H9 (cell line): ENCODE measurements around the gene TSPAN18. TPM values are rescaled to one million over a fixed set of nuclear protein-coding genes. Genes with fewer than 3 reads are reported as not detected.

Source experiments
- DNase-seq: peaks from one replicate; pipeline ENCODE4 v3.0.0-alpha.2; 2017
- H2AFZ ChIP-seq: one replicate; pipeline ENCODE4 v1.6.1; 2013; ENCODE audit warnings: mild to moderate bottlenecking, low read length, control low read depth, moderate library complexity
- H2AK5ac ChIP-seq: 2 replicates; pipeline ENCODE4 v1.6.1; 2013; ENCODE audit warnings: low read length, control low read depth, mixed read lengths; ENCODE audit not compliant: insufficient read length
- H2BK120ac ChIP-seq: one replicate; pipeline ENCODE4 v1.6.1; 2013; ENCODE audit warnings: low read depth, mild to moderate bottlenecking, low read length, control low read depth, inconsistent platforms; ENCODE audit not compliant: poor library complexity, severe bottlenecking
- H2BK12ac ChIP-seq: 2 replicates; pipeline ENCODE4 v1.6.1; 2013; ENCODE audit warnings: low read length, control low read depth, mixed read lengths, low read depth; ENCODE audit not compliant: insufficient read length
- H2BK15ac ChIP-seq: 2 replicates; pipeline ENCODE4 v1.6.1; 2013; ENCODE audit warnings: low read depth, low read length, control low read depth
- H2BK20ac ChIP-seq: one replicate; pipeline ENCODE4 v1.6.1; 2013; ENCODE audit warnings: low read depth, mild to moderate bottlenecking, low read length, control low read depth, inconsistent platforms; ENCODE audit not compliant: poor library complexity, severe bottlenecking
- H2BK5ac ChIP-seq: 2 replicates; pipeline ENCODE4 v1.6.1; 2013; ENCODE audit warnings: low read length, control low read depth, mixed read lengths; ENCODE audit not compliant: insufficient read length
- H3K14ac ChIP-seq: 2 replicates; pipeline ENCODE4 v1.6.1; 2013; ENCODE audit warnings: low read length, control low read depth; ENCODE audit not compliant: insufficient read depth
- H3K18ac ChIP-seq: 2 replicates; pipeline ENCODE4 v1.6.1; 2013; ENCODE audit warnings: low read depth, mild to moderate bottlenecking, mixed read lengths, low read length, control low read depth; ENCODE audit not compliant: insufficient read length
- H3K23ac ChIP-seq: 2 replicates; pipeline ENCODE4 v1.6.1; 2013; ENCODE audit warnings: low read length, control low read depth, mixed read lengths, low read depth; ENCODE audit not compliant: insufficient read length
- H3K23me2 ChIP-seq: 2 replicates; pipeline ENCODE4 v1.6.1; 2013; ENCODE audit warnings: low read depth, mild to moderate bottlenecking, mixed read lengths, low read length, control low read depth; ENCODE audit not compliant: insufficient read length, poor library complexity, severe bottlenecking
- H3K27ac ChIP-seq: 2 replicates; pipeline ENCODE4 v1.5.1; 2013; ENCODE audit warnings: low read length, control low read depth, mixed read lengths, low read depth; ENCODE audit not compliant: insufficient read length
- H3K27me3 ChIP-seq: 2 replicates; pipeline ENCODE4 v1.6.1; 2013; ENCODE audit warnings: low read length, control low read depth, inconsistent platforms; ENCODE audit not compliant: insufficient read depth
- H3K4ac ChIP-seq: 2 replicates; pipeline ENCODE4 v1.6.1; 2013; ENCODE audit warnings: low read depth, mild to moderate bottlenecking, control low read depth, inconsistent platforms, low read length, moderate library complexity
- H3K4me1 ChIP-seq: 2 replicates; pipeline ENCODE4 v1.6.1; 2013; ENCODE audit warnings: low read length, control low read depth, inconsistent platforms; ENCODE audit not compliant: insufficient read depth
- H3K4me2 ChIP-seq: 2 replicates; pipeline ENCODE4 v1.6.1; 2013; ENCODE audit warnings: low read length, control low read depth, mixed read lengths; ENCODE audit not compliant: insufficient read length, insufficient read depth
- H3K56ac ChIP-seq: 2 replicates; pipeline ENCODE4 v1.6.1; 2013; ENCODE audit warnings: low read depth, mild to moderate bottlenecking, mixed read lengths, low read length, control low read depth; ENCODE audit not compliant: insufficient read length
- H3K79me1 ChIP-seq: 2 replicates; pipeline ENCODE4 v1.6.1; 2013; ENCODE audit warnings: low read depth, mild to moderate bottlenecking, moderate library complexity, low read length, control low read depth, inconsistent platforms; ENCODE audit not compliant: insufficient read depth, poor library complexity, severe bottlenecking
- H3K79me2 ChIP-seq: 2 replicates; pipeline ENCODE4 v1.6.1; 2013; ENCODE audit warnings: low read length, control low read depth, inconsistent platforms; ENCODE audit not compliant: insufficient read depth
- H3K9ac ChIP-seq: 2 replicates; pipeline ENCODE4 v1.6.1; 2013; ENCODE audit warnings: low read length, control low read depth, mixed read lengths; ENCODE audit not compliant: insufficient read length; ENCODE audit errors: extremely low read depth
- H3K9me3 ChIP-seq: one replicate; pipeline ENCODE4 v1.6.1; 2013; ENCODE audit warnings: low read depth, low read length, inconsistent platforms; ENCODE audit not compliant: control insufficient read depth
- H3T11ph ChIP-seq: one replicate; pipeline ENCODE4 v1.6.1; 2013; ENCODE audit warnings: mild to moderate bottlenecking, low read length, control low read depth, inconsistent platforms
- H4K20me1 ChIP-seq: one replicate; pipeline ENCODE4 v1.6.1; 2013; ENCODE audit not compliant: control insufficient read depth, insufficient read length, insufficient read depth
- H4K5ac ChIP-seq: 2 replicates; pipeline ENCODE4 v1.6.1; 2013; ENCODE audit warnings: low read depth, mild to moderate bottlenecking, mixed read lengths, low read length, control low read depth; ENCODE audit not compliant: insufficient read length
- H4K8ac ChIP-seq: replicated peaks from 2 replicates; pipeline ENCODE4 v1.6.1; 2013; ENCODE audit warnings: low read length, control low read depth, mixed read lengths, low read depth; ENCODE audit not compliant: insufficient read length
- H4K91ac ChIP-seq: 2 replicates; pipeline ENCODE4 v1.6.1; 2013; ENCODE audit warnings: low read depth, mild to moderate bottlenecking, moderate library complexity, mixed read lengths, low read length, control low read depth; ENCODE audit not compliant: insufficient read length
- H3K27ac Mint-ChIP-seq, 3 experiments: 2 replicates in 2 of 3; 3 replicates in 1 of 3; pipeline ENCODE4 v1.8.0; 2020 to 2021; ENCODE audit warnings: mixed read lengths in 3 of 3, mild to moderate bottlenecking in 1 of 3, moderate library complexity in 1 of 3
- H3K27me3 Mint-ChIP-seq: 2 replicates; pipeline ENCODE4 v1.8.0; 2021; ENCODE audit warnings: low read depth, mild to moderate bottlenecking, moderate library complexity, mixed read lengths
- H3K36me3 Mint-ChIP-seq, 3 experiments: 2 replicates in 2 of 3; 3 replicates in 1 of 3; pipeline ENCODE4 v1.8.0; 2020 to 2021; ENCODE audit warnings: low read depth in 3 of 3, mixed read lengths in 3 of 3; ENCODE audit not compliant: insufficient read depth in 1 of 3
- H3K4me1 Mint-ChIP-seq, 2 experiments: 2 replicates each; pipeline ENCODE4 v1.8.0; 2020; ENCODE audit warnings: mixed read lengths in 2 of 2
- H3K4me3 Mint-ChIP-seq, 2 experiments: 2 replicates in 1 of 2; 3 replicates in 1 of 2; pipeline ENCODE4 v1.8.0; 2020 to 2021; ENCODE audit warnings: mild to moderate bottlenecking in 2 of 2, mixed read lengths in 2 of 2, moderate library complexity in 1 of 2
- H3K9me3 Mint-ChIP-seq, 2 experiments: 2 replicates in 1 of 2; 3 replicates in 1 of 2; pipeline ENCODE4 v1.8.0; 2020; ENCODE audit warnings: mild to moderate bottlenecking in 2 of 2, mixed read lengths in 2 of 2, moderate library complexity in 1 of 2
- WGBS: extraction: QIAGEN DNeasy Blood & Tissue Kit; methylation state at CpG from one replicate; pipeline ENCODE4 v1.1.7; 2013; ENCODE audit warnings: missing lambda C conversion rate, low lambda C conversion rate, mixed read lengths; ENCODE audit not compliant: insufficient read length; ENCODE audit errors: extremely low coverage; 5-methylcytosine and 5-hydroxymethylcytosine counted together
- total RNA-seq: library from RNA; stranded (reverse); gene quantifications from 2 replicates; pipeline ENCODE4 v1.2.1, GENCODE V29; 2021
- TF ChIP-seq, protein P1 (sequence below): fragments of 200-600 bp; sonication (generic); conservative IDR thresholded peaks from 3 replicates; pipeline ENCODE4 v1.8.0; 2021; ENCODE audit warnings: antibody characterized with exemption, mild to moderate bottlenecking

The TSPAN18 gene
- total RNA-seq, 1 experiment from 2014 or later: 25.3 TPM

DNA sequence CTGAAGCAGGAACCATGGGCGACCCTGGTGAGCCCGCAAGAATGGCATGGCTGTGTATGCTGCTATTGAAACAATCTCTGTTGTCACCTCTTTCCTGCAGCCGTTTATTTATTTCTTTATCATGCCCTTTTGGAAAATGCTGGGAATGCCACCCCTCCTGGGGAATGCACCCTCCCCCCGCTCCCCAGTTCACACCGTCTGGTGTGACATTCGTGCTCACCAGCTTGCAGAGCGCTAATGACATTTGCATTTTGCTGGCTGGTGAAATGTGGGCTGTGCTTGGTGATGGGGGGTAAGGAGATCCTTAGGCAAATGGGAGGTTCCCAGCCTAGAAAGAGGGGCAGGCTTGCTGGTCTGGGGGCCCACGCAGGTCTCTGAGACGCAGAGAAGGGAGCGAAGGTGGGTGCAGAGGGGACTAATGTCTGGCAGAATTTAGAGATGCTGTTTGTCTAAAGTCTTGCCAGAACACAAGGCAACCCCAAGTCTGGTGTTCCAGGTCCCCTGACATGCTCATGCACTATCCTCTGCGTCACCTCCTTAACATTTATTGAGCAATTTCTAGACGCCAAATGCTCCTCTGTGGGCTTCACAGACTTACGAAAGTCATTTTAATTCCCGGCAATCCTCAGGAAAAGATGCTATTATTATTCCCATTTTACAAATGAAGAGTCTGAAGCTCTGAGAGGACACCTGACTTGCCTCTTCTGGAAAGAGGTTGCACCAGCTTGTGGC, 132.2 kb downstream of the TSPAN18 start:
- WGBS: no CpG with 5 or more reads among the region's 14 CpGs
- no peak overlapping the region for H2AFZ ChIP-seq
- H2AK5ac ChIP-seq: no peak overlapping the region
- H3K9me3 ChIP-seq: no peaks in the 10 kb centered on the region
- peaks cover 61 to 75% of the 10 kb centered on the region in 2 experiments for H3K4me1 Mint-ChIP-seq
- H3K27me3 Mint-ChIP-seq: peaks cover 6% of the 10 kb centered on the region; the same call in 1 of the 2 replicates
- no peak overlapping the region for H4K8ac ChIP-seq
- no peak overlapping the region for H3T11ph ChIP-seq
- H3K36me3 Mint-ChIP-seq: no peaks in the 10 kb centered on the region; a peak in 1 of 7 replicates
- H3K79me1 ChIP-seq: no peaks in the 10 kb centered on the region
- no peak overlapping the region for H3K14ac ChIP-seq
- no peak overlapping the region for H2BK5ac ChIP-seq
- no peaks in the 10 kb centered on the region for H3K9me3 Mint-ChIP-seq
- H3K79me2 ChIP-seq: no peaks in the 10 kb centered on the region
- no peak overlapping the region for H3K4me2 ChIP-seq
- peaks cover 12% of the 10 kb centered on the region for H3K4me1 ChIP-seq
- DNase-seq: peak; percentile 61
- H4K91ac ChIP-seq: no peak overlapping the region
- H4K5ac ChIP-seq: no peak overlapping the region
- H3K18ac ChIP-seq: peak overlapping the region; percentile 43
- H3K23ac ChIP-seq: no peak overlapping the region
- no peak overlapping the region for H3K9ac ChIP-seq
- H2BK120ac ChIP-seq: no peak overlapping the region
- no peaks in the 10 kb centered on the region for H3K23me2 ChIP-seq
- no peaks in the 10 kb centered on the region for H4K20me1 ChIP-seq
- H3K4me3 Mint-ChIP-seq: no peak overlapping the region
- no peak overlapping the region; the same call in 1 of the 2 replicates for H3K4ac ChIP-seq
- H2BK20ac ChIP-seq: no peak overlapping the region
- no peak overlapping the region for H3K27ac ChIP-seq
- TF ChIP-seq, protein P1, sequence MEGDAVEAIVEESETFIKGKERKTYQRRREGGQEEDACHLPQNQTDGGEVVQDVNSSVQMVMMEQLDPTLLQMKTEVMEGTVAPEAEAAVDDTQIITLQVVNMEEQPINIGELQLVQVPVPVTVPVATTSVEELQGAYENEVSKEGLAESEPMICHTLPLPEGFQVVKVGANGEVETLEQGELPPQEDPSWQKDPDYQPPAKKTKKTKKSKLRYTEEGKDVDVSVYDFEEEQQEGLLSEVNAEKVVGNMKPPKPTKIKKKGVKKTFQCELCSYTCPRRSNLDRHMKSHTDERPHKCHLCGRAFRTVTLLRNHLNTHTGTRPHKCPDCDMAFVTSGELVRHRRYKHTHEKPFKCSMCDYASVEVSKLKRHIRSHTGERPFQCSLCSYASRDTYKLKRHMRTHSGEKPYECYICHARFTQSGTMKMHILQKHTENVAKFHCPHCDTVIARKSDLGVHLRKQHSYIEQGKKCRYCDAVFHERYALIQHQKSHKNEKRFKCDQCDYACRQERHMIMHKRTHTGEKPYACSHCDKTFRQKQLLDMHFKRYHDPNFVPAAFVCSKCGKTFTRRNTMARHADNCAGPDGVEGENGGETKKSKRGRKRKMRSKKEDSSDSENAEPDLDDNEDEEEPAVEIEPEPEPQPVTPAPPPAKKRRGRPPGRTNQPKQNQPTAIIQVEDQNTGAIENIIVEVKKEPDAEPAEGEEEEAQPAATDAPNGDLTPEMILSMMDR: no peak
- H3K56ac ChIP-seq: no peak overlapping the region
- no peak overlapping the region for H2BK12ac ChIP-seq
- H3K27me3 ChIP-seq: no peaks in the 10 kb centered on the region
- peak overlapping the region in 1 of 3 experiments; percentile 87; a peak in 2 of 7 replicates for H3K27ac Mint-ChIP-seq
- H2BK15ac ChIP-seq: no peak overlapping the region
